Nephron progenitor cell (in vitro differentiated cells): ENCODE data around the gene NOS3.

ENCODE experiments used
- DNase-seq: peaks from one replicate; pipeline ENCODE4 v3.0.0; 2021
- H3K27ac Mint-ChIP-seq: 2 replicates; pipeline ENCODE4 v1.8.0; 2021; ENCODE audit warnings: mild to moderate bottlenecking, moderate library complexity, mixed read lengths
- H3K27me3 Mint-ChIP-seq: 2 replicates; pipeline ENCODE4 v1.8.0; 2021; ENCODE audit warnings: mild to moderate bottlenecking, low read depth, mixed read lengths; ENCODE audit not compliant: poor library complexity
- H3K36me3 Mint-ChIP-seq: 2 replicates; pipeline ENCODE4 v1.8.0; 2021; ENCODE audit warnings: low read depth, mixed read lengths
- H3K4me1 Mint-ChIP-seq: 2 replicates; pipeline ENCODE4 v1.8.0; 2021; ENCODE audit warnings: mixed read lengths
- H3K4me3 Mint-ChIP-seq: 2 replicates; pipeline ENCODE4 v1.8.0; 2021; ENCODE audit warnings: mild to moderate bottlenecking, moderate library complexity, mixed read lengths
- H3K9me3 Mint-ChIP-seq: 2 replicates; pipeline ENCODE4 v1.8.0; 2021; ENCODE audit warnings: mild to moderate bottlenecking, moderate library complexity, mixed read lengths
- CTCF ChIP-seq: fragments of 200-600 bp; sonication (generic); IDR thresholded peaks from 2 replicates; pipeline ENCODE4 v1.5.0; 2021; ENCODE audit warnings: antibody characterized with exemption

Gene NOS3

GRCh38 chr7:150967349-150967748 lies 23.5 kb upstream of the NOS3 start:
- H3K36me3 Mint-ChIP-seq: no peaks in the 10 kb centered on the region

DNA sequence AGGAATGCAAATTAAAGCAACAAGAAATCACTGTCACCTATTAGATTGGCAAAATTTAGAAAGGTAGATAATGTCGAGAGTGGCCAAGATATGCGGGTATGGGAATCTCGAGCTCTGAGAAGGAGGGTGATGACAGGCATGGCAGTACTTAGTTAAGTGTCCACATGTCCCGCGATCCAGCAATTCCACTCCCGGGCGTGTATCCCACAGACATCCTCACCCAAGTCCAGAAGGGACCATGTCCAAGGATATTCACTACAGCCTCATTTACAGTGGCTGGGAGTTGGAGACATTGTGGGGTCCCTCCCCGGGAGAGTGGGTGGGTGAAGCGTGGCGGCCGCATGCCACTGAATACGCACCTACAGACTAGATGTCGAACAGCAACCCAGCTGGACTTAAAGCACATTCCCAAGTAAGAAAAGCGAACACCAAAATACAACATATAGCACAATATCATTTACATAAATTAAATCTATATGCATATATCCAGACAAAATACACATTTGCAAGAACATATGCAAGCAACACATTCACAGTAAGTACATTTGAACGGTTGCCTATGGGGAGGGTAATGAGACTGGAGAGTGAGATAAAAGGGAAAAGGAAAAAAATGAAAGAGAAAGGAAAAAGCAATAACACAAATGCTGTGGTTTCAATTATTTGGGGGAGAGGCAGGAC lies 22.6 kb upstream of the NOS3 start:
- peaks cover 81% of the 10 kb centered on the region for H3K4me1 Mint-ChIP-seq
- H3K27me3 Mint-ChIP-seq: peaks cover 6% of the 10 kb centered on the region
- H3K4me3 Mint-ChIP-seq: no peak overlapping the region

More at GRCh38 chr7:150967349-150967748, 23.5 kb upstream of the NOS3 start:
- DNase-seq: no peak
- Mint-ChIP-seq H3K9me3 (no peaks in the 10 kb centered on the region), H3K27me3 (peaks cover 6% of the 10 kb centered on the region), H3K4me1 (peaks cover 81% of the 10 kb centered on the region), H3K4me3 (no peak overlapping the region), H3K27ac (no peak overlapping the region)
- no peak for TF ChIP-seq CTCF

DNA sequence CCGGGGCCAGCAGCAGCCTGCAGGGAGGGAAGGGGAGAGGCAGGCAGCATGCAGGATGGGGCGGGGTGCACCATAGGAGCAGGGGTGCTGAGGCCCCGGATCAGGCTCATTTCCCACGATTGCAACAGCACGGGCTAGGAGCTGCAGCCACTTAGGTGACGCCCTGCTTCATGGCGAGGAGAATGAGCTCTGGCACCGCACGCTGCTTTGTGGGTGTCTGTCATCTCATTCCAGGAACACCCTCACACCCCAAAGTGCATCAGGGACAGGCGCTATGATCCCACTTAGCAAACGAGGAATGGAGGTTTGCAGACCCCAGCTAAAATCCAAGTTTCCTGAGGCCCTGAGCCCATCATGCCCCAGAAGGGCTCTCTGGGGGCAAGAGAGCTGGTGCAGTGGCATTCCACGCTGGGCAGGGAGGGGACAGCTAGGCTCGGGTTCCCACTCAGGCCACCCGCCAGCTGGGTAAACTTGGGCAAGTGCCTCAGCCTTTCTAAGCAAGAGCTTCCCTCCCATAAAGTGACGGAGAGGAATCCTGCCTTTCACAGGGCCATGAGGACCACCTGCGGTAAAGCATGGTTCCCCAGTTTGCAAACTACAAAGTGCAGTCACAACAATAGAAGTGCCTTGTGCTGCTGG lies 22.0 kb upstream of the NOS3 start:
- no peak for DNase-seq
- Mint-ChIP-seq H3K9me3 (no peaks in the 10 kb centered on the region), H3K4me1 (peaks cover 78% of the 10 kb centered on the region), H3K4me3 (no peak overlapping the region), H3K36me3 (no peaks in the 10 kb centered on the region), H3K27ac (no peak overlapping the region), H3K27me3 (peaks cover 6% of the 10 kb centered on the region)
- TF ChIP-seq CTCF: no peak

More for the DNA sequence above, 22.6 kb upstream of the NOS3 start:
- Mint-ChIP-seq H3K36me3 (no peaks in the 10 kb centered on the region), H3K27ac (no peak overlapping the region), H3K9me3 (no peaks in the 10 kb centered on the region)
- no peak for TF ChIP-seq CTCF
- DNase-seq: no peak

DNA sequence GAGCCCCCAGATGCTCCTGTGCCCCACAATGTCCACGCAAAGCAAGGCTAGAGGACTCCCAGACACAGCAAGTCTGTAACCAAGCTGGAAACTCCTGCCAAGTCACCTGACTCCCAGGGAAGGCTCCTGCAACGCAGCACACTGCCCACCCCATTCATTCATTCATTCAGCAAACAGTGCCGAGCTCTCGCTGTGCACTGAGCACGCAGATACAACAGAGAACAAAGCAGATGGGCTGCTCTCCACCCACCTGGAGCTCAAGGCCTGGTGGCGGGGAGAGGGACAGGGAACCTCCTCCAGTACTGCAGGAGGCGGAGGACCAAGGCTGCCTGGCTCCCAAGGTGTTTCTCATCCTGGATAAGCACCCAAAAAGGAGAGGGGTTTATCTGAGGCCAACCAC lies 21.3 kb upstream of the NOS3 start:
- Mint-ChIP-seq H3K36me3 (no peaks in the 10 kb centered on the region), H3K4me3 (no peak overlapping the region), H3K4me1 (peaks cover 77% of the 10 kb centered on the region), H3K9me3 (no peaks in the 10 kb centered on the region), H3K27me3 (peaks cover 11% of the 10 kb centered on the region), H3K27ac (no peak overlapping the region)
- no peak for DNase-seq
- TF ChIP-seq CTCF: no peak

GRCh38 chr7:150970424-150970823 lies 20.4 kb upstream of the NOS3 start:
- TF ChIP-seq CTCF: no peak
- no peak for DNase-seq
- Mint-ChIP-seq H3K4me1 (peaks cover 70% of the 10 kb centered on the region), H3K27me3 (peaks cover 14% of the 10 kb centered on the region), H3K36me3 (no peaks in the 10 kb centered on the region), H3K9me3 (no peaks in the 10 kb centered on the region), H3K4me3 (peak overlapping the region; percentile 63), H3K27ac (peak overlapping the region; percentile 57)
